ENCODE results near the gene SMTN.
A peak's percentile ranks its signal among the peaks of the same experiment; 100 is the strongest.

The SMTN gene

GRCh38 chr22:31099841-31100761 is 19.0 kb downstream of the SMTN start:
- Histone ChIP-seq H3K27ac (ENCODE audit: low read depth, low read length) (no peak overlapping the region), H3K27me3 (ENCODE audit: control insufficient read depth, insufficient read depth, low read length) (peaks cover 1% of the 10 kb centered on the region), H3K36me3 (ENCODE audit: control insufficient read depth, insufficient read depth, low read length) (peaks cover 6% of the 10 kb centered on the region; the same call in 1 of the 2 replicates), H3K4me3 (ENCODE audit: low read depth, low read length) (no peak overlapping the region), H3K4me1 (ENCODE audit: control insufficient read depth, insufficient read depth, low read length) (peaks cover 16% of the 10 kb centered on the region), H3K9ac (ENCODE audit: low read length) (no peak overlapping the region), H3K9me3 (ENCODE audit: control insufficient read depth, insufficient read depth, low read depth, low read length) (no peaks in the 10 kb centered on the region)

DNA sequence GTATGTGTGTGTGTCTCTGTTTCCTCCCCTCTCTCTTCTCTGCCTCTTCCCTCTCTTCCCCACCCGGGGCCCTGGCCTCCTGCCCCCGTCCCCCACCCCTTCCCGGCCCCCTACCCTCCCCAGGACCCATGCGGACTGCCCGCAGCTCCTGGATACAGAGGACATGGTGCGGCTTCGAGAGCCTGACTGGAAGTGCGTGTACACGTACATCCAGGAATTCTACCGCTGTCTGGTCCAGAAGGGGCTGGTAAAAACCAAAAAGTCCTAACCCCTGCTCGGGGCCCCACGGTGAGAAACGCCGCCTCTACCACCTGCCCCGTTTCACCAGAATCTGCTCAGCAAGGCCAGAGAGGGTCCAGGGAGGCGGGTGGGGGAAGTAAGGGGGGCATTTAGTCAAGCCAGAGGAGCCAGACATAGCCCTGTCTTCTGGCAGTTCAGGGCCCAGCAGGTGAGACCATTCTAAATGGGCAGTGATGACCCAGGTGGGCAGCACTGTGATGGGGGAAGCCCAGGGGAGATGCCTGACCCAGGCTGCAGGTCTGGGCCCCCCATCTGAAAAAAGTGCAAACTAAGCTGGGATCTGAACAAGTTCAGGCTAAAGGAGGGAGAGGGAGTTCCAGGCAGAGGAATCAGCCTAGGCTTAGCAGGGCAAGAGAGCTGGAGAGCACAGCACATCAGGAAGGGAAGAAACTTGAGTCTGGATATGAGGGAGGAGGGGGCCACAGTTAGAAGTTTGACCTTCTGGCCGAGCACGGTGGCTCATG is 19.8 kb downstream of the SMTN start:
- H3K9ac ChIP-seq (ENCODE audit: low read length): no peak overlapping the region
- no peaks in the 10 kb centered on the region for H3K9me3 ChIP-seq (ENCODE audit: control insufficient read depth, insufficient read depth, low read depth, low read length)
- no peak overlapping the region for H3K4me3 ChIP-seq (ENCODE audit: low read depth, low read length)
- no peak overlapping the region for H3K27ac ChIP-seq (ENCODE audit: low read depth, low read length)
- H3K27me3 ChIP-seq (ENCODE audit: control insufficient read depth, insufficient read depth, low read length): peaks cover 9% of the 10 kb centered on the region
- peaks cover 22% of the 10 kb centered on the region for H3K4me1 ChIP-seq (ENCODE audit: control insufficient read depth, insufficient read depth, low read length)
- no peaks in the 10 kb centered on the region for H3K36me3 ChIP-seq (ENCODE audit: control insufficient read depth, insufficient read depth, low read length)

GRCh38 chr22:31102441-31103081 is 21.4 kb downstream of the SMTN start:
- no peak overlapping the region for H3K9ac ChIP-seq (ENCODE audit: low read length)
- H3K27me3 ChIP-seq (ENCODE audit: control insufficient read depth, insufficient read depth, low read length): peaks cover 23% of the 10 kb centered on the region
- no peaks in the 10 kb centered on the region for H3K36me3 ChIP-seq (ENCODE audit: control insufficient read depth, insufficient read depth, low read length)
- H3K4me1 ChIP-seq (ENCODE audit: control insufficient read depth, insufficient read depth, low read length): peaks cover 24% of the 10 kb centered on the region
- H3K4me3 ChIP-seq (ENCODE audit: low read depth, low read length): no peak overlapping the region
- H3K9me3 ChIP-seq (ENCODE audit: control insufficient read depth, insufficient read depth, low read depth, low read length): no peaks in the 10 kb centered on the region
- H3K27ac ChIP-seq (ENCODE audit: low read depth, low read length): no peak overlapping the region

DNA sequence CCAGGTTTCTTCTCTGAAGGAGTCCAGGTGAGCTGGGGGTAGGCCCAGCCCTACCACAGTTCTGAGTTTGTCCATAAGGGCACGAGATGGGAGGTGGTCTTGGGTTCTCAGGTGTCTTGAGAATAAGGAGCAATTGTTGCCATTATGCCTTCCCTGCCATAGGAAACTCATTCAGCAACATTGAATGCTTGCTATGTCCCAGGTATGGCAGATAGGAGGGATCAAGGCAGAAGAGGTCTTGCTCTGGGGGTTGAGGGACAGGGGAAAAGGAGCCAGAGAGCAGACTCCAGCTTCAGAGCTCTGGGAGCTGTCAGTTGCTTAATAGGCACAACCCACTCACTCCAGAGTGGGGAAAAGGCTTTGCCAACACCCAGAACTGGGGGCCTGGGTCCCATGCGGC is 22.0 kb downstream of the SMTN start:
- Histone ChIP-seq H3K36me3 (ENCODE audit: control insufficient read depth, insufficient read depth, low read length) (no peaks in the 10 kb centered on the region), H3K4me3 (ENCODE audit: low read depth, low read length) (no peak overlapping the region), H3K9me3 (ENCODE audit: control insufficient read depth, insufficient read depth, low read depth, low read length) (no peaks in the 10 kb centered on the region), H3K27me3 (ENCODE audit: control insufficient read depth, insufficient read depth, low read length) (peaks cover 23% of the 10 kb centered on the region), H3K27ac (ENCODE audit: low read depth, low read length) (no peak overlapping the region), H3K4me1 (ENCODE audit: control insufficient read depth, insufficient read depth, low read length) (peaks cover 20% of the 10 kb centered on the region), H3K9ac (ENCODE audit: low read length) (no peak overlapping the region)

- H3K4me3 ChIP-seq (ENCODE audit: low read depth, low read length): no peak overlapping the region
- H3K36me3 ChIP-seq (ENCODE audit: control insufficient read depth, insufficient read depth, low read length): no peaks in the 10 kb centered on the region
- H3K4me1 ChIP-seq (ENCODE audit: control insufficient read depth, insufficient read depth, low read length): peaks cover 12% of the 10 kb centered on the region; the same call in 1 of the 2 replicates
- H3K9ac ChIP-seq (ENCODE audit: low read length): no peak overlapping the region
- H3K27ac ChIP-seq (ENCODE audit: low read depth, low read length): no peak overlapping the region
- peaks cover 23% of the 10 kb centered on the region for H3K27me3 ChIP-seq (ENCODE audit: control insufficient read depth, insufficient read depth, low read length)
- no peaks in the 10 kb centered on the region for H3K9me3 ChIP-seq (ENCODE audit: control insufficient read depth, insufficient read depth, low read depth, low read length)
Observed at GRCh38 chr22:31103899-31104694, 23.0 kb downstream of the SMTN start.

GRCh38 chr22:31104869-31105268 is 23.8 kb downstream of the SMTN start:
- no peak overlapping the region for H3K27ac ChIP-seq (ENCODE audit: low read depth, low read length)
- no peak overlapping the region for H3K9ac ChIP-seq (ENCODE audit: low read length)
- peaks cover 23% of the 10 kb centered on the region for H3K27me3 ChIP-seq (ENCODE audit: control insufficient read depth, insufficient read depth, low read length)
- no peaks in the 10 kb centered on the region for H3K9me3 ChIP-seq (ENCODE audit: control insufficient read depth, insufficient read depth, low read depth, low read length)
- H3K36me3 ChIP-seq (ENCODE audit: control insufficient read depth, insufficient read depth, low read length): no peaks in the 10 kb centered on the region
- peaks cover 12% of the 10 kb centered on the region; the same call in 1 of the 2 replicates for H3K4me1 ChIP-seq (ENCODE audit: control insufficient read depth, insufficient read depth, low read length)
- peak overlapping the region; percentile 32 for H3K4me3 ChIP-seq (ENCODE audit: low read depth, low read length)

DNA sequence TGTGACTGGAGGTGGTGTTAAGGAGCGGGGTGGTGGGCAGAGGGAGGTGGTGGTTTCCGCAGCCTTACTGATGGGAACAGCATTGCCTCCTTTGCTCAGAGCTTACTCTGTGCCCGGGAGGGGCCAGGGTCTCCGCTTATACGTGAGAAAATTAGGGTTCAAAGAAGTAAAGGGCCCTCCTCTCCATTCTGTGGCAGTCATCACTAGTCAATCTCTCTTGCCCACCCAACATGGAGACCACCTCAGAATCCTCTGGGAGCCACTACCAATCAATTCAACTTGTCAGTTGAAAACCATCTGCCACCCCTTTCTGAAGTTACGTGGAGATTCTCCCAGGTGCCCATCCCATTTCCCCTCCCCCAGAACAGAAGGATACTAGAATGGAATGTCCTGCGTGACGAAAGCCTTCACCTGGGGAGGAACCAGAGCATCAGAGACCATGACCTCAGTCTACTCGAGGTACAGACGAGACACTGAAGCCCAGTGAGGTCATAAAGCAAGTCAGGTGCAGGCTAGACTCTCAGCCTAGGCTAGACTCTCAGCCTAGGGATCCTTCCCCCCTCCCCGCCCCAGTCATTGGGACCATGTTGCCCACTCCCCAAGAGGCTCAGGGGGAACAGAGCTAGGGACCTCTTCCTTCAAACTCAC is 24.3 kb downstream of the SMTN start:
- Histone ChIP-seq H3K27ac (ENCODE audit: low read depth, low read length) (no peak overlapping the region), H3K4me1 (ENCODE audit: control insufficient read depth, insufficient read depth, low read length) (peaks cover 12% of the 10 kb centered on the region; the same call in 1 of the 2 replicates), H3K4me3 (ENCODE audit: low read depth, low read length) (peak overlapping the region; percentile 32), H3K9me3 (ENCODE audit: control insufficient read depth, insufficient read depth, low read depth, low read length) (no peaks in the 10 kb centered on the region), H3K36me3 (ENCODE audit: control insufficient read depth, insufficient read depth, low read length) (no peaks in the 10 kb centered on the region), H3K9ac (ENCODE audit: low read length) (no peak overlapping the region), H3K27me3 (ENCODE audit: control insufficient read depth, insufficient read depth, low read length) (peaks cover 23% of the 10 kb centered on the region)

- Histone ChIP-seq H3K9ac (ENCODE audit: low read length) (no peak overlapping the region), H3K36me3 (ENCODE audit: control insufficient read depth, insufficient read depth, low read length) (no peaks in the 10 kb centered on the region), H3K9me3 (ENCODE audit: control insufficient read depth, insufficient read depth, low read depth, low read length) (no peaks in the 10 kb centered on the region), H3K27ac (ENCODE audit: low read depth, low read length) (no peak overlapping the region), H3K27me3 (ENCODE audit: control insufficient read depth, insufficient read depth, low read length) (peaks cover 23% of the 10 kb centered on the region), H3K4me3 (ENCODE audit: low read depth, low read length) (no peak overlapping the region), H3K4me1 (ENCODE audit: control insufficient read depth, insufficient read depth, low read length) (peaks cover 12% of the 10 kb centered on the region; the same call in 1 of the 2 replicates)
Observed at GRCh38 chr22:31106001-31106571, 25.0 kb downstream of the SMTN start.

GRCh38 chr22:31106731-31107177 is 25.6 kb downstream of the SMTN start:
- Histone ChIP-seq H3K4me3 (ENCODE audit: low read depth, low read length) (peak overlapping the region; percentile 89), H3K27ac (ENCODE audit: low read depth, low read length) (no peak overlapping the region), H3K4me1 (ENCODE audit: control insufficient read depth, insufficient read depth, low read length) (peaks cover 12% of the 10 kb centered on the region; the same call in 1 of the 2 replicates), H3K9ac (ENCODE audit: low read length) (peak overlapping the region; percentile 50), H3K27me3 (ENCODE audit: control insufficient read depth, insufficient read depth, low read length) (peaks cover 23% of the 10 kb centered on the region), H3K36me3 (ENCODE audit: control insufficient read depth, insufficient read depth, low read length) (no peaks in the 10 kb centered on the region), H3K9me3 (ENCODE audit: control insufficient read depth, insufficient read depth, low read depth, low read length) (no peaks in the 10 kb centered on the region)
